ENCODE data around the gene CCND2. TPM values are rescaled to one million over a fixed set of nuclear protein-coding genes. Genes with fewer than 3 reads are reported as not detected.

The CCND2 gene
- total RNA-seq, 1 experiment from 2014 or later = 70.9 TPM

DNA sequence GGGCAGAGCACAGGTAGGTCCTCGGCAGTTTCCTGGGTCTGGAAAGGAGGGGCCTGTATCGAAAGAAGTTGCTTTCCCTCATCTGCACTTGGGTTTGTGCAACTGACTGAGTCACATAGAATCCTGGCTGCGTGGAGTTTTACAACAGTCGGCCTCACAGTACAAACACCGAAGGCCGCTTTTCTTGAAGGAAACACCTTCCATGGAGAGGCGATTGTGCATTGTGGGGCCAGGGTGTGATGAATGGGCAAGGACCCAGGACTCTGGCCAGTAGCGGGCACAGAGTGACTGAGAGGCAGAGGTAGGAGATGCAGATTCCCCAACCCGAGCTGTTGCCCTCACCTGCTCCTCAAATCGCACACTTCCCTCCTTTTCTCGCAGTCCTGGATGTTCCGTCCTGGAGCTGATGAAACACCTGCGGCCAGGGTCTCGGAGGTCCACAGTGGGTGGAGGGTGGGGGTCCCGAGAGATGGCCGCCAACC is 7.7 kb downstream of the CCND2 start:
- TF ChIP-seq, protein P1, sequence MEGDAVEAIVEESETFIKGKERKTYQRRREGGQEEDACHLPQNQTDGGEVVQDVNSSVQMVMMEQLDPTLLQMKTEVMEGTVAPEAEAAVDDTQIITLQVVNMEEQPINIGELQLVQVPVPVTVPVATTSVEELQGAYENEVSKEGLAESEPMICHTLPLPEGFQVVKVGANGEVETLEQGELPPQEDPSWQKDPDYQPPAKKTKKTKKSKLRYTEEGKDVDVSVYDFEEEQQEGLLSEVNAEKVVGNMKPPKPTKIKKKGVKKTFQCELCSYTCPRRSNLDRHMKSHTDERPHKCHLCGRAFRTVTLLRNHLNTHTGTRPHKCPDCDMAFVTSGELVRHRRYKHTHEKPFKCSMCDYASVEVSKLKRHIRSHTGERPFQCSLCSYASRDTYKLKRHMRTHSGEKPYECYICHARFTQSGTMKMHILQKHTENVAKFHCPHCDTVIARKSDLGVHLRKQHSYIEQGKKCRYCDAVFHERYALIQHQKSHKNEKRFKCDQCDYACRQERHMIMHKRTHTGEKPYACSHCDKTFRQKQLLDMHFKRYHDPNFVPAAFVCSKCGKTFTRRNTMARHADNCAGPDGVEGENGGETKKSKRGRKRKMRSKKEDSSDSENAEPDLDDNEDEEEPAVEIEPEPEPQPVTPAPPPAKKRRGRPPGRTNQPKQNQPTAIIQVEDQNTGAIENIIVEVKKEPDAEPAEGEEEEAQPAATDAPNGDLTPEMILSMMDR (IDR thresholded peaks at IDR 0.05; ENCODE audit: unreplicated experiment) = no peak
- POLR2A ChIA-PET = no interaction called here
- Mint-ChIP-seq H3K27ac (ENCODE audit: low read depth, unreplicated experiment) (no peak overlapping the region), H3K4me3 (ENCODE audit: unreplicated experiment) (no peak overlapping the region), H3K27me3 (ENCODE audit: insufficient read depth, unreplicated experiment) (peaks cover 13% of the 10 kb centered on the region), H3K4me1 (ENCODE audit: insufficient read depth, unreplicated experiment) (peaks cover 13% of the 10 kb centered on the region), H3K36me3 (ENCODE audit: insufficient read depth, unreplicated experiment) (peaks cover 73% of the 10 kb centered on the region), H3K9me3 (ENCODE audit: unreplicated experiment) (no peaks in the 10 kb centered on the region)
- CTCF ChIA-PET = interaction anchor here (0.6 to 6.5 kb wide), 4 partner anchors 41 to 395 kb away, joined by 3 to 220 read pairs (median 8); no protein-coding TSS in a partner anchor
- no peak for DNase-seq (ENCODE audit: unreplicated experiment)
- no TSS peak for BruUV-seq (replicated peaks)
- intact Hi-C loops (cut with micrococcal nuclease) = no loop called here

DNA sequence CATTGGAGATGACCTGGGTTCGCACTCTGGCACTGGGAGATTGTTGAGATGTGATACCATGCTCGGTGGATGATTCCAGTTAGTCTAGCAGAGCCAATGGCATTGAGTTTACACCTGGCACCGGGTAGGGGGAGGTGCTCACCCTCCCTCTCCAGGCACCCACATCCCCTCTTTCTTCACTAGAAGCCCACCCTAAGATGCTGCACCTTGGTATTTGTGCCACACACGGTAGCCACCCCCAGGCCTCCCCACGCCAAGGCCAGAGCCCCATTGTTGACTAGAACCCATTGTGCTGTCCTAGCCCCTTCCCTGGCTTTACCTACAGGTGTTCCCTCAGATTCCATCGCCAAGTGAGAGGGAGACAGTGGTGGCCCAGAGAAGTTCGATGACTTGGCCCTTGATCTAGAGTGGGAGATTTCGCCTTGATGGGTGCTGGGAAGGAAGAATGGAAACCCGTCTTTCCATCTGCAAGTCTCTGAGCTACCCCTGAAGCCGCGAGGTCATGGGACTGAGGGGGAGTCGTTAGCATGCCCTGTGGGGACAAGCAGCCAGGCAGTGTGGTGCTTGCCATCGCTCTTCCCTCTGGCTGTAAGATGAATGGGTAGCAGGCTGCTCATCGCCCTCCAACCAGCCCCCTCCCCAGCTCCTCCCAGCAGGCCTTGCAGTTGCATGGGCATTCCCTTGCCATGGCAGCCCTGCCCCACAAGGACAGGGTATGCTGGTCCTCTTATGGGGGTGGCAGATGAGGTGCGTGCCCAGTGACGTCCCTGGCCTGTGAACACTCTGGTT is 8.7 kb downstream of the CCND2 start:
- Mint-ChIP-seq H3K36me3 (ENCODE audit: insufficient read depth, unreplicated experiment) (peaks cover 77% of the 10 kb centered on the region), H3K27ac (ENCODE audit: low read depth, unreplicated experiment) (no peak overlapping the region), H3K9me3 (ENCODE audit: unreplicated experiment) (no peaks in the 10 kb centered on the region), H3K27me3 (ENCODE audit: insufficient read depth, unreplicated experiment) (peaks cover 2% of the 10 kb centered on the region), H3K4me3 (ENCODE audit: unreplicated experiment) (no peak overlapping the region), H3K4me1 (ENCODE audit: insufficient read depth, unreplicated experiment) (peaks cover 6% of the 10 kb centered on the region)
- no TSS peak for BruUV-seq (replicated peaks)
- ChIA-PET POLR2A (no interaction called here), CTCF (interaction anchor here (0.6 to 2.2 kb wide), 4 partner anchors 26 to 397 kb away, joined by 3 to 13 read pairs (median 4); no protein-coding TSS in a partner anchor)
- TF ChIP-seq, protein P1 (IDR thresholded peaks at IDR 0.05; ENCODE audit: unreplicated experiment) = no peak
- no peak for DNase-seq (ENCODE audit: unreplicated experiment)
- intact Hi-C loops (cut with micrococcal nuclease) = no loop called here

GRCh38 chr12:4282892-4283511 is 9.4 kb downstream of the CCND2 start:
- POLR2A ChIA-PET = no interaction called here
- Mint-ChIP-seq H3K27me3 (ENCODE audit: insufficient read depth, unreplicated experiment) (no peaks in the 10 kb centered on the region), H3K4me3 (ENCODE audit: unreplicated experiment) (no peak overlapping the region), H3K27ac (ENCODE audit: low read depth, unreplicated experiment) (no peak overlapping the region), H3K36me3 (ENCODE audit: insufficient read depth, unreplicated experiment) (peaks cover 73% of the 10 kb centered on the region), H3K4me1 (ENCODE audit: insufficient read depth, unreplicated experiment) (peaks cover 6% of the 10 kb centered on the region), H3K9me3 (ENCODE audit: unreplicated experiment) (no peaks in the 10 kb centered on the region)
- no TSS peak for BruUV-seq (replicated peaks)
- intact Hi-C loops (cut with micrococcal nuclease) = no loop called here
- no peak for DNase-seq (ENCODE audit: unreplicated experiment)
- CTCF ChIA-PET = interaction anchor here (0.6 to 1.7 kb wide), 4 partner anchors 285 to 502 kb away, joined by 3 to 9 read pairs (median 6); no protein-coding TSS in a partner anchor
- TF ChIP-seq, protein P1 (IDR thresholded peaks at IDR 0.05; ENCODE audit: unreplicated experiment) = no peak

DNA sequence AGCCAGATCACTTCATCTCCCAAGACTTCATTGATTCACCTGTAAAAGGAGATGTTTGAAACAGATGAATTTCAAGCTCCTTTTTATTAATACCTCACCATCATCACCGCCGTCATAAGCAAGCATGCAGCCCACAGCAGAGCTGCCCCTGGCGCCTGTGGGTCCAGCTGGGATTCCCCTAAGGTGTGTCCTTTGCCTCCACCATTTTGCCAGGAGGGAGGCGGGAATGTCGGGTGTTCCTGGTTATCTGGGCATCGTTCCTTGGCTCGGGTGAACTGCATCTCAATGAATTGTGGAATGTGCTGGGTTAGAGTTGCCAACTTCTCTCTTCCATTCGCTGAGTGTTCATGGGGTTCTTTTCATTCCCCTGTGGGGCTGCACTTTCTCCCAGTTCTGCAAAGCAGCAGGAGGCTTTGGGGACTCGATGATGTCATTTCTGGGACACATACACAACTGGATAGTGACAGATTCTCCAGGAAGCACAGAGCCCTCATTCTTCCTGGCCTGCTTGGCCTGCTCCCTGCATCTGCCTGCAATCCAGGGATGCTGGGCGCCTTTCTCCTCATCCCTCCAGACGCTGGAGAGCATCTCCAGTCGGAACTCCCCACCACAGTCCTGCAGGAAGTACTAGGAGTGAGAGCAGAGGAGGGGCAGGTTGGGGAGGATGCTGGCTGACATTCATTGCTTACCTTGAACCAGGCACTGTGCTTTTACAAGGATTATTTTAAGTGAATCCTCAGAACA is 10.1 kb downstream of the CCND2 start:
- H3K27ac Mint-ChIP-seq (ENCODE audit: low read depth, unreplicated experiment) = no peak overlapping the region
- POLR2A ChIA-PET = no interaction called here
- H3K9me3 Mint-ChIP-seq (ENCODE audit: unreplicated experiment) = no peaks in the 10 kb centered on the region
- peaks cover 6% of the 10 kb centered on the region for H3K4me1 Mint-ChIP-seq (ENCODE audit: insufficient read depth, unreplicated experiment)
- DNase-seq (ENCODE audit: unreplicated experiment) = no peak
- no peak overlapping the region for H3K4me3 Mint-ChIP-seq (ENCODE audit: unreplicated experiment)
- CTCF ChIA-PET = interaction anchor here (0.6 to 1.7 kb wide), 6 partner anchors 8 to 502 kb away, joined by 4 to 9 read pairs (median 6); no protein-coding TSS in a partner anchor
- intact Hi-C loops (cut with micrococcal nuclease) = no loop called here
- no TSS peak for BruUV-seq (replicated peaks)
- peaks cover 68% of the 10 kb centered on the region for H3K36me3 Mint-ChIP-seq (ENCODE audit: insufficient read depth, unreplicated experiment)
- TF ChIP-seq, protein P1 (IDR thresholded peaks at IDR 0.05; ENCODE audit: unreplicated experiment) = no peak
- no peaks in the 10 kb centered on the region for H3K27me3 Mint-ChIP-seq (ENCODE audit: insufficient read depth, unreplicated experiment)
